ENCODE data around the gene DYNLT4. TPM values are rescaled to one million over a fixed set of nuclear protein-coding genes. Genes with fewer than 3 reads are reported as not detected.

The DYNLT4 gene
- total RNA-seq, 1 experiment from 2014 or later, result 0.54 TPM

DNA sequence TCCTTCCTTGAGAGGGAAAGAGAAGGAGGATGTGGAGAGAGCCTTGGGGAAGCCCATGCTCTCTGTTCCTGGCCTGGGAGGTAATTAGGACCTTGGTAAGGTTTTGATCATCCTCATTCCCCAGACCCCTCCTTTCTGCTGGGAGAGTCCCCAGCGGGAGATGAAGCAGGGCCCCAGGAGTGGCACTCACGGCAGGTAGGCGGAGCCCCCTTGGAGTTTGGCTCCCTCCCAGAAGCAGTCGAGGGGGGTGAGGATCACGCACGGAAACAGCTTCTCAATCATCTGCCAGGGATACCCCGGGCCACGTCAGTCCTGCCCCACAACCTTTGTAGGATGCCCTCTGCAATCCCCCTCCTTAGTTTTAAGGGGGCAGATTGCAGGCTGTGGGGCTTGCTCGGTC, 24.4 kb upstream of the DYNLT4 start:
- intact Hi-C loops (cut with micrococcal nuclease; ENCODE audit: unreplicated experiment), result loop anchor here (10.0 kb wide), 1 partner anchor 153 kb away; the partner anchor contains the start of gene EIF2B3
- Histone ChIP-seq H3K36me3 (ENCODE audit: insufficient read depth, low read length, poor library complexity, severe bottlenecking) (no peaks in the 10 kb centered on the region), H3K9me3 (ENCODE audit: low read depth, low read length, poor library complexity, severe bottlenecking) (no peaks in the 10 kb centered on the region), H3K27me3 (replicated peaks; ENCODE audit: insufficient read depth, low read depth, low read length, poor library complexity) (no peaks in the 10 kb centered on the region), H3K4me3 (ENCODE audit: low read depth, low read length, poor library complexity, severe bottlenecking) (no peak overlapping the region), H3K4me1 (ENCODE audit: insufficient read depth, low read length, poor library complexity, severe bottlenecking) (peaks cover 13% of the 10 kb centered on the region), H3K27ac (ENCODE audit: low read depth, low read length, poor library complexity, severe bottlenecking) (no peak overlapping the region)
- TF ChIP-seq, protein P1, sequence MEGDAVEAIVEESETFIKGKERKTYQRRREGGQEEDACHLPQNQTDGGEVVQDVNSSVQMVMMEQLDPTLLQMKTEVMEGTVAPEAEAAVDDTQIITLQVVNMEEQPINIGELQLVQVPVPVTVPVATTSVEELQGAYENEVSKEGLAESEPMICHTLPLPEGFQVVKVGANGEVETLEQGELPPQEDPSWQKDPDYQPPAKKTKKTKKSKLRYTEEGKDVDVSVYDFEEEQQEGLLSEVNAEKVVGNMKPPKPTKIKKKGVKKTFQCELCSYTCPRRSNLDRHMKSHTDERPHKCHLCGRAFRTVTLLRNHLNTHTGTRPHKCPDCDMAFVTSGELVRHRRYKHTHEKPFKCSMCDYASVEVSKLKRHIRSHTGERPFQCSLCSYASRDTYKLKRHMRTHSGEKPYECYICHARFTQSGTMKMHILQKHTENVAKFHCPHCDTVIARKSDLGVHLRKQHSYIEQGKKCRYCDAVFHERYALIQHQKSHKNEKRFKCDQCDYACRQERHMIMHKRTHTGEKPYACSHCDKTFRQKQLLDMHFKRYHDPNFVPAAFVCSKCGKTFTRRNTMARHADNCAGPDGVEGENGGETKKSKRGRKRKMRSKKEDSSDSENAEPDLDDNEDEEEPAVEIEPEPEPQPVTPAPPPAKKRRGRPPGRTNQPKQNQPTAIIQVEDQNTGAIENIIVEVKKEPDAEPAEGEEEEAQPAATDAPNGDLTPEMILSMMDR (conservative IDR thresholded peaks at IDR 0.05; ENCODE audit: low read depth, low read length), result no peak
- TF ChIP-seq EZH2 (IDR thresholded peaks at IDR 0.05; ENCODE audit: borderline replicate concordance, low read depth, low read length, poor library complexity, severe bottlenecking), result no peak
- CTCF ChIA-PET, result interaction anchor here (0.5 kb wide), 1 partner anchor 44 kb away, joined by 6 read pairs; no protein-coding TSS in a partner anchor
- POLR2A ChIA-PET (ENCODE audit: low non-redundant PET), result interaction anchor here (0.6 to 1.7 kb wide), 2 partner anchors 12 to 511 kb away, joined by 3 to 5 read pairs; no protein-coding TSS in a partner anchor
- BruUV-seq (replicated peaks), result no TSS peak
- DNase-seq (ENCODE audit: low spot score), result no peak

DNA sequence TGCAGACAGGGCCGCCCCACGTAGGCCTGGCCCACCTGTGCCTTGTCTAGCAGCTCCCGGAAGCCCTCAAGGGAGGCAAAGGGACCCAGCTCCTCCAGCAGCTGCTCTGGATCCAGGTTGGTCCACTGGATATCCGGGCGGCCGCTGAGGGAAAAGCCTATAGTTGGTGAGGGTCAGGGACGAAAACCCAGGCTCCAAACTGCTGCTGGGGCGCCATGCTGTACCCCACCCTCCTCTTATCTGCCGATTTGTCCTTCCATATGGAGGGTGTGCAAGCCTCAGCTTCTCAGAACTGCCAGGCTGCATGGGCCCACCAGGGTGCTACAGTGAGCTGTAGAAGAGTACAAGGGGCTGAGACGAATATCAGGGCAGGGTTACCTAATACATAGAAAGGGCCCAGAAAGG, 23.8 kb upstream of the DYNLT4 start:
- peaks cover 13% of the 10 kb centered on the region for H3K4me1 ChIP-seq (ENCODE audit: insufficient read depth, low read length, poor library complexity, severe bottlenecking)
- no peak overlapping the region for H3K27ac ChIP-seq (ENCODE audit: low read depth, low read length, poor library complexity, severe bottlenecking)
- TF ChIP-seq, protein P1 (conservative IDR thresholded peaks at IDR 0.05; ENCODE audit: low read depth, low read length), result 0 out of 2 replicates have a peak, but pooled peaks have one; percentile 13
- no peak for TF ChIP-seq EZH2 (IDR thresholded peaks at IDR 0.05; ENCODE audit: borderline replicate concordance, low read depth, low read length, poor library complexity, severe bottlenecking)
- POLR2A ChIA-PET (ENCODE audit: low non-redundant PET), result no interaction called here
- intact Hi-C loops (cut with micrococcal nuclease; ENCODE audit: unreplicated experiment), result loop anchor here (10.0 kb wide), 1 partner anchor 154 kb away; the partner anchor contains the start of gene EIF2B3
- H3K4me3 ChIP-seq (ENCODE audit: low read depth, low read length, poor library complexity, severe bottlenecking), result no peak overlapping the region
- no peaks in the 10 kb centered on the region for H3K9me3 ChIP-seq (ENCODE audit: low read depth, low read length, poor library complexity, severe bottlenecking)
- H3K27me3 ChIP-seq (replicated peaks; ENCODE audit: insufficient read depth, low read depth, low read length, poor library complexity), result no peaks in the 10 kb centered on the region
- no peaks in the 10 kb centered on the region for H3K36me3 ChIP-seq (ENCODE audit: insufficient read depth, low read length, poor library complexity, severe bottlenecking)
- BruUV-seq (replicated peaks), result no TSS peak
- CTCF ChIA-PET, result interaction anchor here (0.5 kb wide), 1 partner anchor 44 kb away, joined by 6 read pairs; no protein-coding TSS in a partner anchor
- DNase-seq (ENCODE audit: low spot score), result no peak

DNA sequence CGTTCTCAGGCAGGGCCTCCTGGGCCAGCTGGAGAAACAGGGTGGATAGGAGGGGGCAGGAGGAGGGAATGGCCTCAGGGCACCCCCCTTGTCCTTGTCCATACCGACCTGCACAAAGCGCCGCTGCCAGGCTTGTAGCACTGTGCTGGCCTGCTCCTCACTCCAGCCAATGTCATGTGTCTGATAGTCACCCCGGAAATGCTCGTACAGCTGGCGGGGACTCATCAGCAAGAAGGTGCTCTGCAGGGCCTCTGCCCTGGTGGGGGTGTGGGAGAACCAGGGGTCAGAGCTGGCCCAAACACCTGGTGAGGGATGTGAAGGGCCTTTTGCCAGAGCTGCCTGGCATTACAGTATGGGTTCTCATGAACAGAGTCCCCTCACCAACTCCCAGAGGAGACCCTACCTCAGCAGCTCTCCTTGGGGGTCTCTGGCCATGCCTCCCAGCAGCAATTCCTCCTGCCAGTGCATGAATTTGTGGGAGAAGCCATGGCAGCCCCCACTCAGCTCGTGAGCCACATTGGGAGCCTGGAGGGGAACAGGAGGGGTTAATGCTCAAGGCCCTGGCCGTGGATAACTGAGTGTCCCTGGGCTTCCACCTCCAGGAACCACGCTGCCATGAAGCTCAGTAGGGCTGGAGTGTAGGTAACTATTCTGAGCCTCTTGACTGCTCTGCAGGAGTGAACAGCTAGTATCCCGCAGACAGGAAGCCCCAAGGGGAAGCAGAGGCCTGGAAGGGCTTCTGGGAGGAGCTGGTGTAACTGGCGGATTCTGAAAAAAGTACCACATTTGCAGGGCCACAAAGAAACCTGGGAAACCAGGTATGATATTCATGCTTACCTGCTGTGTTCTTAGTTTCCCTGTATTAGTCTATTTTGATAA, 22.6 kb upstream of the DYNLT4 start:
- Histone ChIP-seq H3K27me3 (replicated peaks; ENCODE audit: insufficient read depth, low read depth, low read length, poor library complexity) (no peaks in the 10 kb centered on the region), H3K27ac (ENCODE audit: low read depth, low read length, poor library complexity, severe bottlenecking) (no peak overlapping the region)

More for the DNA sequence above, 22.6 kb upstream of the DYNLT4 start:
- CTCF ChIA-PET, result interaction anchor here (0.5 to 1.1 kb wide), 3 partner anchors 30 to 474 kb away, joined by 3 to 7 read pairs (median 7); partner anchors contain the start of gene PLK3
- Histone ChIP-seq H3K9me3 (ENCODE audit: low read depth, low read length, poor library complexity, severe bottlenecking) (no peaks in the 10 kb centered on the region), H3K4me1 (ENCODE audit: insufficient read depth, low read length, poor library complexity, severe bottlenecking) (peaks cover 13% of the 10 kb centered on the region), H3K36me3 (ENCODE audit: insufficient read depth, low read length, poor library complexity, severe bottlenecking) (no peaks in the 10 kb centered on the region), H3K4me3 (ENCODE audit: low read depth, low read length, poor library complexity, severe bottlenecking) (no peak overlapping the region)
- TF ChIP-seq, protein P1 (conservative IDR thresholded peaks at IDR 0.05; ENCODE audit: low read depth, low read length), result no peak
- TF ChIP-seq EZH2 (IDR thresholded peaks at IDR 0.05; ENCODE audit: borderline replicate concordance, low read depth, low read length, poor library complexity, severe bottlenecking), result no peak
- DNase-seq (ENCODE audit: low spot score), result no peak
- no TSS peak for BruUV-seq (replicated peaks)
- POLR2A ChIA-PET (ENCODE audit: low non-redundant PET), result no interaction called here
- intact Hi-C loops (cut with micrococcal nuclease; ENCODE audit: unreplicated experiment), result loop anchor here (10.0 kb wide), 1 partner anchor 155 kb away; the partner anchor contains the start of gene EIF2B3
